Urinary bladder (tissue), 4 donors: ENCODE data around the gene KCNIP1. TPM values are rescaled to one million over a fixed set of nuclear protein-coding genes. Genes with fewer than 3 reads are reported as not detected.

Source experiments
- DNase-seq: peaks from one replicate; pipeline ENCODE4 v3.0.0-alpha.2; 2015; ENCODE audit errors: extremely low spot score
- H3K27ac ChIP-seq: one replicate; pipeline ENCODE4 v1.5.1; 2013; ENCODE audit warnings: low read depth, mild to moderate bottlenecking, moderate library complexity
- H3K36me3 ChIP-seq: one replicate; pipeline ENCODE4 v1.6.1; 2013; ENCODE audit warnings: mild to moderate bottlenecking, moderate library complexity; ENCODE audit not compliant: insufficient read depth
- H3K4me1 ChIP-seq: one replicate; pipeline ENCODE4 v1.6.1; 2013; ENCODE audit warnings: mild to moderate bottlenecking, moderate library complexity; ENCODE audit not compliant: insufficient read depth
- H3K4me3 ChIP-seq: one replicate; pipeline ENCODE4 v1.5.1; 2013; ENCODE audit warnings: low read depth, low read length
- WGBS: extraction: QIAGEN DNeasy Blood & Tissue Kit; methylation state at CpG from one replicate; pipeline ENCODE4 v1.1.7; 2013; 5-methylcytosine and 5-hydroxymethylcytosine counted together
- polyA plus RNA-seq: library from polyadenylated mRNA; stranded (reverse); fragments of 200-250 nt; gene quantifications from one replicate; pipeline ENCODE4 v1.2.3, GENCODE V29; 2013
- total RNA-seq: library from RNA; depleted of rRNA; stranded (reverse); fragments of >200 nt; gene quantifications from one replicate; pipeline ENCODE4 v1.2.3, GENCODE V29; 2014
- donor health status: healthy with polysubstance abuse.
- donor health status: healthy.

KCNIP1 gene
- total and polyA plus RNA-seq, 2 donors: 0.22 to 3.0 TPM

GRCh38 chr5:170625221-170626165, 121.7 kb downstream of the KCNIP1 start:
- H3K4me3 ChIP-seq: no peak overlapping the region
- no peak overlapping the region for H3K27ac ChIP-seq
- no peaks in the 10 kb centered on the region for H3K4me1 ChIP-seq
- DNase-seq: no peak
- H3K36me3 ChIP-seq: no peaks in the 10 kb centered on the region
- 75% methylated on average over 18 of the region's 18 CpGs for WGBS

DNA sequence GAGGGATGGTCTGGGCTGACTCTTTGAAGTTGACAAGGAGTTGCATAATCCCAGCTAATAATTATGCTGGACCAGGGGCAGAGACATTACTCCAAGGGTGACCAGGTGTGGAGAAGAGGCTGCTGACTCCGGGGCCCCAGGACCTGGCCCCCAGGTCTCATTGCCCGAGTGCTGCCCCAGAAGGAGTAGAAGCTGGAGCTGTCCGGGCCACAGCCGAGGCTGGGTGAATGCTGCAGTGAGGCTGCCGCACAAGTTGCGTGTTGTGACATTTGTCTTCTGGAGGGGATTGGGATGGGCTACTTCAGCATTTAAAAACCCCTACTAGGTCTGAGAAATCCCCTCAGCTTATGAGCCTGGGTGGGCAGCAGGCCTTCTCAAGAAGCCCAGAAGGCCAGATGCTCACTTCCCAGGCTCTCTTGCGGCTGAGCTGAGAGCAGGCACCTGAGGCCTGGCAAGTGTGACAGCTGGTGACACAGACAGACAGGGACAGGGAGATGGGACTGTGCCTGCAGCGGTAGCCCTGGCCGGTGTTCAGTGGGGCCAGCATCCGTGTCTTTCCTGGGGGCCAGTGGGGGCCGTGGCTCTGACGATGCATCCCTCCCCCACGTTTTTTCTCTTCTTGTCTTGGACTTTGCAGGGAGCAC, 122.8 kb downstream of the KCNIP1 start:
- Histone ChIP-seq H3K4me3 (no peak overlapping the region), H3K4me1 (no peaks in the 10 kb centered on the region), H3K27ac (no peak overlapping the region), H3K36me3 (no peaks in the 10 kb centered on the region)
- 92% methylated on average over 13 of the region's 13 CpGs for WGBS
- DNase-seq: no peak

DNA sequence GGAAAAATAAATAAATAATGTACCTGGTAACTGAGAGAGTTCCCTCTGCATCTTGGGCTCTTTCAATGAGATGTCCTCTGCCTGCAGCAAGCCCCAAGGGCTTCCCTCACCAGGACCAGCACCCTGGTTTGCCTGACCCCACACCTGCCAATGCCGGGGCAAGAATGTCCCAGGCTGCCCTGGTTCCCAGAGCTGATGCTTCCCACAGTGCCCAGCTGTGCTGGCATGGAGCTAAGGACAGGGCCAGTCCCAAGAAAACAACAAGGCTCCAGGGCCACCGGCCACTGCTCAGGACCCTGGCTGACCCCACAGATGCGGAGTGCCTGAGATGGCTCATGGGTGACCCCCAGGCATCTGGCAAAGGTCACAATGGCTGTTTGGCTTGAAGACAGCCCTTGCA, 123.5 kb downstream of the KCNIP1 start:
- no peak for DNase-seq
- Histone ChIP-seq H3K4me3 (no peak overlapping the region), H3K4me1 (no peaks in the 10 kb centered on the region), H3K27ac (no peak overlapping the region), H3K36me3 (no peaks in the 10 kb centered on the region)
- 71% methylated on average over 3 of the region's 3 CpGs for WGBS

GRCh38 chr5:170628028-170628427, 124.2 kb downstream of the KCNIP1 start:
- Histone ChIP-seq H3K4me3 (no peak overlapping the region), H3K36me3 (no peaks in the 10 kb centered on the region), H3K4me1 (no peaks in the 10 kb centered on the region), H3K27ac (no peak overlapping the region)
- DNase-seq: no peak
- WGBS: 94% methylated on average over 8 of the region's 8 CpGs

DNA sequence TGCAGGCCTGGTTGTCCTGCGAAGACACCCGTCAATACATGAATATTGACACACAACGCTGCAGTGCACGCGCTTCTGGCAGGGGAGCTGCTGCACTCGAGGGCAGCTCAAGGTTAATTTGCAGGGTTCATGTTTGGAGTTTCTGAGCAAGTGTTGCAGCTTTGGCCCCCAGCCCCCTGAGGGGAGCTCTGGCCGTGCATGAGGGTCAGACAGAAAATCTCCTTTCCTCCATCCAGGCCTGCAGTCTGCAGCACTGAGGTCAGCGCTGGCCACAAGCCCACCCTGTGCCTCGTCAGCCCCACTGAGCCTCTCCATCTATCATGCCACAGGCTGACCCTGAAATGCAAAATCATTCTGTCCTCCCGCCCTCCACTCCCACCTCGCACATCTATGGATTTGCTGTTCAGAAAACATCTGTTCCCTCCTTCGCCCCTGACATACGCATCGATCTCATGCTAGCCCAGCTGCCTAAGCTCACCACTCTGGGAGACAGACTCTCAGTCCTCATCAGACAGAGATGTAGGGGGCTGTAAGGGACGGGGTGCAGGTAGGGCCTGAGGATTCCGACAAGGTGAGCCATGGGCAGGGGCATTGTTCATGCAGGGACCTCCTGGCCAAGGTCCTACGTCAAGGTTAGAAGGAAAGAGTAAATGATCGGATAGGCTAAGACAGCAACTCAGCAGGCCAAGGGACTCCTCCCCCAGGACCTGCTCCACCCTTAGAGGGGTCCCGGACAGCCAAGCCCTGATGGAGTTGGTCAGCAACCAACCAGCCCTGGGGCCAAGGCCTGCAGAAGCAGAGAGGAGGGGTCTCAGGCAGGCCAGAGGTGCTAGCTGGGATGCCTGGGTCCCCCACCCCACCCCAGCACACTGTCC, 125.1 kb downstream of the KCNIP1 start:
- 89% methylated on average over 19 of the region's 19 CpGs for WGBS
- no peak for DNase-seq
- no peak overlapping the region for H3K4me3 ChIP-seq
- H3K27ac ChIP-seq: no peak overlapping the region
- no peaks in the 10 kb centered on the region for H3K36me3 ChIP-seq
- no peaks in the 10 kb centered on the region for H3K4me1 ChIP-seq

- no peak for DNase-seq
- WGBS: 94% methylated on average over 7 of the region's 7 CpGs
- H3K27ac ChIP-seq: no peak overlapping the region
- no peaks in the 10 kb centered on the region for H3K36me3 ChIP-seq
- H3K4me1 ChIP-seq: no peaks in the 10 kb centered on the region
- H3K4me3 ChIP-seq: no peak overlapping the region
These were observed 125.9 kb downstream of the KCNIP1 start for GRCh38 chr5:170629566-170630175.

- WGBS: 94% methylated on average over 8 of the region's 8 CpGs
- H3K4me3 ChIP-seq: no peak overlapping the region
- no peaks in the 10 kb centered on the region for H3K4me1 ChIP-seq
- no peak for DNase-seq
- no peaks in the 10 kb centered on the region for H3K36me3 ChIP-seq
- no peak overlapping the region for H3K27ac ChIP-seq
These were observed 126.4 kb downstream of the KCNIP1 start for GRCh38 chr5:170630226-170630625.

DNA sequence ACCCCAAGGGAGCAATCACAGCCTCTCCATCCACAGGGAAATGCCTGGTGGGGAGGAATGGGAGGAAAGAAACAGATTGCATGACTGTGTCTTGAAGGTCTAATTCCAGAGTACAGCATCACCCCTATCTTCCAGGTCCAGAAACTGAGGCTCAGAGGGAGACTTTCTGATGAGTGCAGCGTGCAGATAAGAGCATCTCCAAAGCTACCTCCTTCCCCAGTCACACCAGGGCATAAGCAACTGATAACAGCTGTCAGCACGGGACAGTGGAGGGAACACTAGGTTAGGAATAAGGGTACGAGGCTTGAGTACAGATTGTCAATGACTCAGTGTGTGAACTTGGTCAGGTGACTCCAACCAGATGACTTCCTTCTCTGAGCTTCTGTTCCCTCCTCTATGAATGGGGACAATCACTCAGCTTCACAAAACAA, 126.9 kb downstream of the KCNIP1 start:
- no peak for DNase-seq
- Histone ChIP-seq H3K36me3 (no peaks in the 10 kb centered on the region), H3K27ac (no peak overlapping the region), H3K4me1 (no peaks in the 10 kb centered on the region), H3K4me3 (no peak overlapping the region)
- 68% methylated on average over 3 of the region's 3 CpGs for WGBS

DNA sequence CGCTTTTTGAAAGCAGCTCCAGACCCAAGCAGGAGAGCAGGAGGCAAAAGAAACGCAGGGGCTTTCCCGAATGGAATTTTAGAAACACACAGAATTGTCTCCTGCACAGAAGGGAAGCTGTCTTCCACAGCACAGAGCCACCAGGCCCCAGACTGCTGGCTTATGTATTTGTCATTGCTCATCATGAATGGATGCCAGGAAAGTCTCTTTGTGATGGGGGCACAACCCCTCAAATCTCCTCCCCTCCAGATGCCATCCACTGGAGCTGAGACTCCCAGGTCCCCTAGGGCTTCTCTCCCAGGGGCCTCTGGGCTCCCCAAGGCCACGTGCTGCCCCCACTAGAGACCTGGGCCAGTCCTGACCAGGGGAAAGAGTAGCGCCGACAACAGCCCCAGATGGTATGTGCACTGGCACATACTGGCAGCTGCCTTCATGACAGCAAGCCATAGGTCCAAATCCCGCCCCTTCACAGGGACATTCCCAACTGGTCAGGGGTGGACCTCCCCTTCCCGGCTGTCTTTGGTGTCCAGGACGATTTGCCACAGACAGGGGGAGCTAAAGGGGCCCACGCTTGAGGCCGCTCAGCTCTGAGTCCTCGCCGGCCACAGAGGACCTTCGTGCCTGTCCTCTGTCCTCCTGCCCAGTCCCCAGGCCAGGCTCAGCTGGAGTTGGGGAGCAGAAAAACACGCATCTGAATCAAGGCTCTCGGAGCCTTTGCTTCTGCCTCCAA, 127.8 kb downstream of the KCNIP1 start:
- 64% methylated on average over 16 of the region's 16 CpGs for WGBS
- Histone ChIP-seq H3K4me3 (no peak overlapping the region), H3K36me3 (no peaks in the 10 kb centered on the region), H3K4me1 (no peaks in the 10 kb centered on the region), H3K27ac (no peak overlapping the region)
- no peak for DNase-seq

DNA sequence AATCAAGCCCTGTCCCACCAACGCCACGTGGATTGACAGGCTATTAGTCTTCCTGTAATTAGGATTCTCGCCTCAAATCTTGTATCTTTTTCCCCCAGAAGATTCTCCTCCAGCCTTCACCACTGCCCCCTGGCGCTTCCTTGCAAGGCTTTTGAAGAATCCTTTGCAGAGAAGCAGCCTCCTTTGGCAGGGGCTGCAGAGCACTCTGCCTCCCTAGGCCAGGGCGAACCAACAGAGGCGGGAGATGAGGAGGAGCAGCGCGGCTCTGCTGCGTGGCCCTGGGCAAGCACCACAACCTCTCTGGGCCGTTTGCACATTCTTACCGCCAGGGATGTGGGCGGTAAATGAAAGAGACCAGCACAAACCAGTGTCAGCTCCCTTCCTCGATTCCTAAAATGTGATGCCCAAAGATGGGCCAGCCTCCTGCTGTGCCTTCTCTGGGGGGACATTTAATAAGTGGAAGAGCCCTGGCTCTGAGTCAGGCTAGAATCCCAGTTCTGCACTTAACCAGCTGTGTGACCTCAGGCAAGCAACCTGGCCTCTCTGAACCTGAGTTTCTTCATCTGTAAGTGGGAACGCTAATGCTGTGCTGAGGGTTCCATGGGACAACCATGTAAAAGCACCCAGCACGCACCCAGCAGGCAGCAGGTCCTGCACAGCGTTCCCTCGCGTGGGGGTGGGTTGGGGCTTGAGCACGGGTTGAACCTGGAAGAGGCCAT, 128.6 kb downstream of the KCNIP1 start:
- WGBS: 53% methylated on average over 19 of the region's 19 CpGs
- DNase-seq: no peak
- no peak overlapping the region for H3K4me3 ChIP-seq
- H3K4me1 ChIP-seq: no peaks in the 10 kb centered on the region
- H3K27ac ChIP-seq: no peak overlapping the region
- H3K36me3 ChIP-seq: no peaks in the 10 kb centered on the region

DNA sequence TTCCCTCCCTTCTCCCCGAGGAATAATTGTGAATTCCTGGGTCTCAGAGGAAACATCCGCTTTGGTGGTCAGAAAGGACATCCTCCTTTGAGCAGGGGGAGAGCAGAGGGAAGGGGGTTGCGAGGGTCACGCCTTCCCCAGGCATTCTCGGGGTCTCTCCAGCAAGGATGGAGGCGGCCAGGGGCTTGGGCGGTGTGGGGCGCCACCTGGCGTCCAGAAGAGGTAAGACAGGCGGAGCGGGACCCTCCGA, 129.1 kb downstream of the KCNIP1 start:
- Histone ChIP-seq H3K36me3 (no peaks in the 10 kb centered on the region), H3K27ac (no peak overlapping the region), H3K4me1 (no peaks in the 10 kb centered on the region), H3K4me3 (no peak overlapping the region)
- no peak for DNase-seq
- WGBS: 2% methylated on average over 12 of the region's 12 CpGs

DNA sequence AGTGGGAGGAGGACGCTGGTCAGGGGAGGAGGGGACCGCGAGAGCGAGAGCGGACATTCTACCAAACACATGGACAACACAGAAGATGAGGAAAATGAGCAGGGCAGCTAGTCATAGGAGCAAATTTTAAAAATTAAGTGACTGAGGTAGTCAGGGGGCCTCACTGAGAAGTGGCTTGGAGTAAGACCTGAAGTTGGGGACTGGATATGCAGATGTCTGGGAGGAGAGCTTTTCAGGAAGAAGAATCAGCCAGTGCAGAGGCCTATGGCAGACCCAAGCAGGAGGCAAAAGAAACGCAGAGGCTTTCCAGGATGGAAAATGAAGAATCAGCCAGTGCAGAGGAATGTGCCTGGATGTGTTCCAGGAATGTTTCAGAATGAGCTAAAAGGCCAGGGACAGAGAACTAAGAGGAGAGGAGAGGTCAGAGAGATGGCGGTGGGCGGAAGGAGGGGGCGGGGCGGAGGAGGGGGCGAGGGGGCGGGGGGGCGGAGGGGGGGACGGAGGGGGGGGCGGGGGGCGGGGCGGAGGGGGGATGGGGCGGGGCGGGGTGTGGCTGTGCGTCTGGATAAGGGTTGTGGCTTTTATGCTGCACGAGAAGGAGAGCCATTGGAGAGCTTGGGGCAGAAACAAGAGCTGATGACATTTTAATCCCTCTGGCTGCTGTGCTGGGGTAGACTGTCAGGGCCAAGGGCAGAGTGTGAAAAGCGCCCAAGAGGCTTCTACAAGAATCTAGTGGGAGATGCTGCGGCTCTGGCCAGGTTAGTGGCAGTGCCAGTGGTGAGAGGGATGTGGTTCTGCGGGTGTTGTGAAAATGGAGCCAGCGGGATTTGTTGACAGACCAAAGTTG, 129.6 kb downstream of the KCNIP1 start:
- DNase-seq: peak; percentile 83
- 4% methylated on average over 16 of the region's 25 CpGs for WGBS
- Histone ChIP-seq H3K4me1 (no peaks in the 10 kb centered on the region), H3K27ac (no peak overlapping the region), H3K36me3 (no peaks in the 10 kb centered on the region), H3K4me3 (no peak overlapping the region)
